Suppressor macrophage (primary cell): ENCODE measurements around the gene BRPF3.

Source experiments
- DNase-seq, 4 experiments: peaks; one replicate each; pipeline ENCODE4 v3.0.0-alpha.2; 2020 to 2022

The BRPF3 gene

GRCh38 chr6:36232172-36232571, 35.6 kb downstream of the BRPF3 start:
- DNase-seq = no peak

GRCh38 chr6:36235309-36235708, 38.8 kb downstream of the BRPF3 start:
- no peak for DNase-seq

GRCh38 chr6:36235862-36236261, 39.3 kb downstream of the BRPF3 start:
- DNase-seq = no peak

- DNase-seq = no peak
Measured at GRCh38 chr6:36239774-36240173, 43.2 kb downstream of the BRPF3 start.

- peak; percentile 67 to 84 (median 78) for DNase-seq
Measured at GRCh38 chr6:36241728-36242127, 45.2 kb downstream of the BRPF3 start.

GRCh38 chr6:36242161-36242560, 45.6 kb downstream of the BRPF3 start:
- no peak for DNase-seq

GRCh38 chr6:36242626-36243025, 46.1 kb downstream of the BRPF3 start:
- no peak for DNase-seq

- no peak for DNase-seq
Measured at GRCh38 chr6:36243562-36244212, 47.1 kb downstream of the BRPF3 start.

- peak in 1 of 4 experiments; percentile 13 for DNase-seq
Measured at GRCh38 chr6:36244641-36245280, 48.2 kb downstream of the BRPF3 start.

GRCh38 chr6:36245572-36246061, 49.1 kb downstream of the BRPF3 start:
- no peak for DNase-seq

- DNase-seq = peak in 3 of 4 experiments; percentile 20 to 38 (median 27)
Measured at GRCh38 chr6:36246506-36247268, 50.1 kb downstream of the BRPF3 start.

- no peak for DNase-seq
Measured at GRCh38 chr6:36247693-36248092, 51.1 kb downstream of the BRPF3 start.

- no peak for DNase-seq
Measured at GRCh38 chr6:36248980-36249379, 52.4 kb downstream of the BRPF3 start.

GRCh38 chr6:36249536-36249935, 53.0 kb downstream of the BRPF3 start:
- no peak for DNase-seq

GRCh38 chr6:36252005-36252404, 55.5 kb downstream of the BRPF3 start:
- DNase-seq = no peak

- no peak for DNase-seq
Measured at GRCh38 chr6:36263390-36264000, 67.0 kb downstream of the BRPF3 start.

- DNase-seq = no peak
Measured at GRCh38 chr6:36265744-36266143, 69.2 kb downstream of the BRPF3 start.

GRCh38 chr6:36266913-36267644, 70.5 kb downstream of the BRPF3 start:
- no peak for DNase-seq

- no peak for DNase-seq
Measured at GRCh38 chr6:36267731-36268477, 71.4 kb downstream of the BRPF3 start.

GRCh38 chr6:36268478-36269275, 72.1 kb downstream of the BRPF3 start:
- DNase-seq = no peak
